Measurements from ENCODE around the gene CCRL2.
A peak's percentile ranks its signal among the peaks of the same experiment; 100 is the strongest.

Gene CCRL2, protein sequence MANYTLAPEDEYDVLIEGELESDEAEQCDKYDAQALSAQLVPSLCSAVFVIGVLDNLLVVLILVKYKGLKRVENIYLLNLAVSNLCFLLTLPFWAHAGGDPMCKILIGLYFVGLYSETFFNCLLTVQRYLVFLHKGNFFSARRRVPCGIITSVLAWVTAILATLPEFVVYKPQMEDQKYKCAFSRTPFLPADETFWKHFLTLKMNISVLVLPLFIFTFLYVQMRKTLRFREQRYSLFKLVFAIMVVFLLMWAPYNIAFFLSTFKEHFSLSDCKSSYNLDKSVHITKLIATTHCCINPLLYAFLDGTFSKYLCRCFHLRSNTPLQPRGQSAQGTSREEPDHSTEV

DNA sequence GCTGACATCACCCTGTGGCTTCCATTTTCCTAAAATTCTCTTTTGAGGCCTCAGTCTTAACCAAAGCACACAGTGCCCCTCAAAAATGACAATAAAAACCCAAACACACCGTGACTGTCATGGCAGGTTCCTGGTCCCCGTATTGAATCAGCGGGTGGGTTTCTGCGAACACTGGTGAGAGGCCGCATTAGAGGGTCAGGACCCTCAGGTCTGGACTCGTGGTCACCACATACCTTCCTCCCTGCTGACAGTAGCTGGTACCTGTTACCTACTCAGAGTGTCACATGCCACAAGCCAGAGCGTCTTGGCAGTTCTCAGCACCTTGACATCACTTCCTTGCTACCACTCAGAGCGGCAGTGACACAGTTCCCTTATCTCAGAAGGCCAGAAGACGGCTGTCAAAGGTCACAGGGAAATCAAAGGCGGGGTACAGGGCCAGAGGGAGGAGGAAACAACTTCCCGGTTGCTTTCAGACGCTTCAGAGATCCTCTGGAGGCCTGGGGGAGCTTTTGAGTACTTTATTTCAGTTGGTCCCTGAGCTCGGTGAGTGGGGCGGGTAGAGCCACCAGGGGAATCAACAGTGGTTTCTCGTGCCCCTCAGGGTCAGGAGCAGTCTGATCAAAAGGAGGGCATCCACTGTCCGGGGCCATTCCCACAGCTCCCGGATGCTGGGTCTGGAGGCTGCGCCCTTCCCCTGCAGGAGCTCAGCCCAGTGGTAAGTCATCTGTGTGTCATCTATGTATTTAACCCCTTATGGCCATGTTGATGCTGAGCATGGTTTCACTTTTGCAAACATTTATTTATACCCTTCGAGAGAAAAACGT is at the start of gene CCRL2, which contains the start of gene CCR5AS:
Gene CCRL2, plus strand, starts transcription at position 472 of the 824 bp plus-strand sequence. CDS start 821 bp downstream, outside the sequence.
Gene CCR5AS, minus strand, starts transcription at position 279 of the 824 bp plus-strand sequence.
- peak; percentile 25 for DNase-seq

GRCh38 chr3:46358466-46358865 is 48.6 kb upstream of the CCRL2 start:
- no peak for DNase-seq

- peak; percentile 41 for DNase-seq
Observed at GRCh38 chr3:46359733-46360493, 47.1 kb upstream of the CCRL2 start.

GRCh38 chr3:46360907-46361306 is 46.2 kb upstream of the CCRL2 start:
- DNase-seq: no peak

- DNase-seq: no peak
Observed at GRCh38 chr3:46361408-46362283, 45.4 kb upstream of the CCRL2 start.

DNA sequence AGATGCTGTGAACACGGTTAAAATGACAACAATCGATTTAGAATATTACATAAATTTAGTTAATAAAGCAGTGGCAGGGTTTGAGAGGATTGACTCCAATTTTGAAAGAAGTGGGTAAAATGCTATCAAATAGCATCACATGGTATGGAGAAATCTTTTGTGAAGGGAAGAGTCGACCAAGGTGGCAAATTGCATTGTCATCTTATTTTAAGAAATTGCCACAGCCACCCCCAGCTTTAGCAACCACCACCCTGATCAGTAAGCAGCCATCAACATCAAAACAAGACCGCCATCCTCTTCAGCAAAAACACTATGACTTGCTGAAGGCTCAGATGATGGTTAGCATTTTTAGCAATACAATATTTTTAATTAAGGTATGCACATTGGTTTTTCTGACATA is 42.0 kb upstream of the CCRL2 start:
- no peak for DNase-seq

GRCh38 chr3:46365737-46366524 is 41.1 kb upstream of the CCRL2 start:
- DNase-seq: no peak

GRCh38 chr3:46367811-46368210 is 39.2 kb upstream of the CCRL2 start:
- no peak for DNase-seq

- peak; percentile 35 for DNase-seq
Observed at GRCh38 chr3:46368569-46368968, 38.5 kb upstream of the CCRL2 start.

GRCh38 chr3:46369151-46369550 is 37.9 kb upstream of the CCRL2 start:
- no peak for DNase-seq

DNA sequence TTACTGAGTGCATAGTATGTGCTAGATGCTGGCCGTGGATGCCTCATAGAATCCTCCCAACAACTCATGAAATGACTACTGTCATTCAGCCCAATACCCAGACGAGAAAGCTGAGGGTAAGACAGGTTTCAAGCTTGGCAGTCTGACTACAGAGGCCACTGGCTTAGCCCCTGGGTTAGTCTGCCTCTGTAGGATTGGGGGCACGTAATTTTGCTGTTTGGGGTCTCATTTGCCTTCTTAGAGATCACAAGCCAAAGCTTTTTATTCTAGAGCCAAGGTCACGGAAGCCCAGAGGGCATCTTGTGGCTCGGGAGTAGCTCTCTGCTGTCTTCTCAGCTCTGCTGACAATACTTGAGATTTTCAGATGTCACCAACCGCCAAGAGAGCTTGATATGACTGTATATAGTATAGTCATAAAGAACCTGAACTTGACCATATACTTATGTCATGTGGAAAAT is 37.4 kb upstream of the CCRL2 start:
- DNase-seq: no peak

- DNase-seq: no peak
Observed at GRCh38 chr3:46370839-46371518, 36.1 kb upstream of the CCRL2 start, which contains the start of gene CCR5. Gene CCR5 (plus strand): TSS chr3:46370946. CDS start chr3:46372903, 1,957 bp downstream.

GRCh38 chr3:46371519-46372340 is 35.3 kb upstream of the CCRL2 start:
- DNase-seq: no peak

DNA sequence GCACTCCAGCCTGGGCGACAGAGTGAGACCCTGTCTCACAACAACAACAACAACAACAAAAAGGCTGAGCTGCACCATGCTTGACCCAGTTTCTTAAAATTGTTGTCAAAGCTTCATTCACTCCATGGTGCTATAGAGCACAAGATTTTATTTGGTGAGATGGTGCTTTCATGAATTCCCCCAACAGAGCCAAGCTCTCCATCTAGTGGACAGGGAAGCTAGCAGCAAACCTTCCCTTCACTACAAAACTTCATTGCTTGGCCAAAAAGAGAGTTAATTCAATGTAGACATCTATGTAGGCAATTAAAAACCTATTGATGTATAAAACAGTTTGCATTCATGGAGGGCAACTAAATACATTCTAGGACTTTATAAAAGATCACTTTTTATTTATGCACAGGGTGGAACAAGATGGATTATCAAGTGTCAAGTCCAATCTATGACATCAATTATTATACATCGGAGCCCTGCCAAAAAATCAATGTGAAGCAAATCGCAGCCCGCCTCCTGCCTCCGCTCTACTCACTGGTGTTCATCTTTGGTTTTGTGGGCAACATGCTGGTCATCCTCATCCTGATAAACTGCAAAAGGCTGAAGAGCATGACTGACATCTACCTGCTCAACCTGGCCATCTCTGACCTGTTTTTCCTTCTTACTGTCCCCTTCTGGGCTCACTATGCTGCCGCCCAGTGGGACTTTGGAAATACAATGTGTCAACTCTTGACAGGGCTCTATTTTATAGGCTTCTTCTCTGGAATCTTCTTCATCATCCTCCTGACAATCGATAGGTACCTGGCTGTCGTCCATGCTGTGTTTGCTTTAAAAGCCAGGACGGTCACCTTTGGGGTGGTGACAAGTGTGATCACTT is 34.3 kb upstream of the CCRL2 start:
- peak; percentile 35 for DNase-seq

GRCh38 chr3:46374755-46375154 is 32.3 kb upstream of the CCRL2 start:
- DNase-seq: no peak

DNA sequence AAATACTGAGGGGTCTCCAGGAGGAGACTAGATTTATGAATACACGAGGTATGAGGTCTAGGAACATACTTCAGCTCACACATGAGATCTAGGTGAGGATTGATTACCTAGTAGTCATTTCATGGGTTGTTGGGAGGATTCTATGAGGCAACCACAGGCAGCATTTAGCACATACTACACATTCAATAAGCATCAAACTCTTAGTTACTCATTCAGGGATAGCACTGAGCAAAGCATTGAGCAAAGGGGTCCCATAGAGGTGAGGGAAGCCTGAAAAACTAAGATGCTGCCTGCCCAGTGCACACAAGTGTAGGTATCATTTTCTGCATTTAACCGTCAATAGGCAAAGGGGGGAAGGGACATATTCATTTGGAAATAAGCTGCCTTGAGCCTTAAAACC is 31.8 kb upstream of the CCRL2 start:
- DNase-seq: no peak

- no peak for DNase-seq
Observed at GRCh38 chr3:46375814-46376213, 31.2 kb upstream of the CCRL2 start.

- peak; percentile 72 for DNase-seq
Observed at GRCh38 chr3:46378426-46378942, 28.6 kb upstream of the CCRL2 start.

Measured in midbrain (tissue), 1 donor.